Astrocyte of the cerebellum (primary cell): Measurements from ENCODE around the gene LRRFIP1.

ENCODE experiments used
- DNase-seq: peaks from one replicate; pipeline ENCODE4 v3.0.0-alpha.2; 2011; ENCODE audit warnings: low read depth
- H3K4me3 ChIP-seq: 2 replicates; pipeline ENCODE4 v1.5.1; 2011; ENCODE audit warnings: mild to moderate bottlenecking, low read depth, low read length, moderate library complexity
- CTCF ChIP-seq: IDR thresholded peaks from 2 replicates; pipeline ENCODE4 v1.5.1; 2012; ENCODE audit warnings: low read length, low read depth, moderate library complexity, mild to moderate bottlenecking; ENCODE audit errors: missing control alignments
- in situ Hi-C: cut with HindIII; loops from 2 replicates; pipeline ENCODE4 v1.10.0; 2017; ENCODE audit warnings: low sequenced_read_pairs

Gene LRRFIP1

DNA sequence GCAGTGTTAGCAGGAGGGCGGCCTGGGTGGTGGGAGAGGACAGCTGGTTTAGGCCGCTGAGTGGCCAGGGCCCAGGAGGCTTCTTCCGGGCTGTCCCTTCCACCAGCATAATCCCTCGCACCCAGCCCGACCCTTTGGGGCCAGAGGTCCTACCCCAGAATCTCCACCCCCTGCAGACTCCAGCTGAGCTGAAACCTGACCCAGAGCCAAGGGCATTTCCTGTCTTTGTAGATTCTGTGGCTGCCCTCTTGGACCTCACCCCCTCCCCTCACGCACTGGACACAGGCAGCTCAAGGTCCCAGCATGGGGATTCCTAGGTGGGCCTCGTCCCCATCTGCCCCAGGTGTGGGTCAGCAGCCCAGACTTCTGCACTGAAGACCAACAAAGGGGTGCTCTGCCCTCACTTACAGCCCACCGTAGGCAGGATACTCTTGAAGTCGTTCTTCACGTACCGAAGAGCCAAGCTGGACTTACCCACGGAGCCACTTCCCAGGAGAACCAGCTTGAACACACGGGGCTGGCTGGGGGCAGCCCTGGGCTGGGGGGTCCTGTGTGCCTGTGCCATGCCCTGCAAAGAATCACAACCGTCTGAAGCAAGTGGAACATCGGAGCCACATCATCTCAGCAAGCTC is 41.7 kb upstream of the LRRFIP1 start:
- no peak for DNase-seq
- TF ChIP-seq CTCF: no peak
- in situ Hi-C loops: no loop called here
- no peak overlapping the region for H3K4me3 ChIP-seq

- no peak overlapping the region for H3K4me3 ChIP-seq
- no peak for TF ChIP-seq CTCF
- in situ Hi-C loops: no loop called here
- DNase-seq: no peak
Measured at GRCh38 chr2:237588044-237588696, 39.2 kb upstream of the LRRFIP1 start.

- in situ Hi-C loops: no loop called here
- no peak within 1 kb of the TSS for H3K4me3 ChIP-seq
- no peak for TF ChIP-seq CTCF
- DNase-seq: peak; percentile 24
Measured at GRCh38 chr2:237590272-237591140, 36.9 kb upstream of the LRRFIP1 start, which contains the start of gene RAB17. TSS of gene RAB17 (minus strand) at chr2:237590734. CDS start at chr2:237586154, 4,580 bp downstream.

DNA sequence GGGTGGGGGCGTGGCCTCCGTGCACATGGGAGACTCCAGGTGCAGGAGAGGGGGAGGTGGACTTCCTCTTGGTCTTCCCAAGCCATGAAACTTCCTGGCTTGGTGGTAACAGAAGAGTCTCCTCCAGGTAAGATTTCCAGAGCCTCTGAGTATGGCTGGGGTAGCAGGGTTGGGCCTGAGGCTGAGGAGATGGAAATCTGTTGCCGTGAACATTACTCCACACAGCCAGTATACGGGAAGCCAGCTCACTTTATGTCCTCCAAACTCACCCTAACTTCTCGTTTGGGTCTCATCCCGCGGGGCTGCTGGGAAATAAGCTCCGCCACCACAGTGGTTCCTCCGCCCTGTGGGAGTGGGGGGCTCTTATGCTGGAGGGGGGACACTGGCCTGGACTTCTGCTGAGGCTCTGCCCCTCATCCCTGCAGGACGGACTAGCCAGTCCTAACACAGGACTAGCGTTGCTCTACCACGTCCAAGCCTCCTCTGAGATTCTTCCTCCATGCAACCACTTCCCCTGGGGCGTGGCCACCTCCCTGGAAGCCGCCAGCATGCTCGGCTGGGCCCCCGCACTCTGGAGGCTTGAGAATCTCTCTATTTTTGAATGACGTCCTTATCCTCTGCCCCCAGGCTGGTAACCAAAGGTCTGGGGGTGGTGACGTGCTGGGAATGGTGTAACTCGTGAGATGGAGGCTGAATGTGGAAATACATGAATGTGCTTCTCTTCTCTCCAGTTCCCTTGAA is 36.1 kb upstream of the LRRFIP1 start:
- in situ Hi-C loops: no loop called here
- H3K4me3 ChIP-seq: no peak overlapping the region
- no peak for DNase-seq
- no peak for TF ChIP-seq CTCF

- in situ Hi-C loops: no loop called here
- TF ChIP-seq CTCF: no peak
- DNase-seq: no peak
- H3K4me3 ChIP-seq: no peak overlapping the region
Measured at GRCh38 chr2:237592425-237592980, 34.9 kb upstream of the LRRFIP1 start.

DNA sequence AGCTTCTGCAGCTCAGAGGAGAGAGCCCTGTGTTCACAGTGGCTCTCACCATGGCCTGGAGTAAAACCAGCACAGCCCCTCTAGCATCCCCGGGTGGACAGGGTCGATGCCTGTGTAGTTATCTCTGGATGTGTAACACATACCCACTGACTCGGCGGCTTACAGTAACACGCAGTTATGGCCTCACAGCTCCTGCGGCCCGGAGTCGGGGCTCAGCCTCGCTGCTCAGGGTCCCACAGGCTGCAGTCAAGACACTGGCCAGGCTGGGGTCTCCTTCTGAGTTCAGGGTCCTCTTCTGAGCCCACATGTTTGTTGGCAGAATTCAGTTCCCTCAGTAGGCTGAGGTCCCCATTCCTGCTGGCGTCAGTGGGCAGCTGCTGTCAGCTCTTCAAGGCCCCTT is 34.4 kb upstream of the LRRFIP1 start:
- DNase-seq: no peak
- in situ Hi-C loops: no loop called here
- H3K4me3 ChIP-seq: no peak overlapping the region
- no peak for TF ChIP-seq CTCF
